Measurements from ENCODE around the gene MEOX1.

MEOX1 gene

DNA sequence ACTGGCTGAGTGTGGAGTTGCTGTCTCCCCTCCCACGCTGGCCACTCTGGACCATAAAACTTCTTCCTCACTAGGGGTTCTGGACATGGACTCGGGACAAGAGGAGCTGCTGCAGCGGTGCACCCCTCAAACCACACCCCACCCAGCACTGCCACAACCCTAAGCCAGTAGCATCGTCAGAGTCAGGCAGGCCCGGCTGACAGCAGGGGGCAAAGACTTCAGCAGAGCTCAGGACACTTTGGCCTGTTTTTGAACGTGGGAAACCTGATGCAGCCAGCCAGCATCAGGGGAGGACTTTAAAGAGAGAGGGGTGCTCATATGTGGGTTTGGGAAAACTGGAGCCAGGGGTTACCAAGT, 9.6 kb downstream of the MEOX1 start:
- no peak overlapping the region for H3K4me3 ChIP-seq (ENCODE audit: low read length in 2 of 2)
- no peaks in the 10 kb centered on the region for H3K36me3 ChIP-seq (ENCODE audit: control insufficient read depth in 2 of 2, insufficient read depth in 2 of 2, low read length in 2 of 2)
- H3K27ac ChIP-seq (ENCODE audit: low read length), result no peak overlapping the region
- no peaks in the 10 kb centered on the region for H3K9me3 ChIP-seq (ENCODE audit: control insufficient read depth in 2 of 2, low read length in 2 of 2)
- no peak overlapping the region for H3K9ac ChIP-seq (ENCODE audit: low read length in 2 of 2)
- no peaks in the 10 kb centered on the region for H3K27me3 ChIP-seq (ENCODE audit: control insufficient read depth in 1 of 2, insufficient read depth in 2 of 2, low read length in 2 of 2)
- H3K4me1 ChIP-seq (ENCODE audit: control insufficient read depth, insufficient read depth, low read length), result no peaks in the 10 kb centered on the region

DNA sequence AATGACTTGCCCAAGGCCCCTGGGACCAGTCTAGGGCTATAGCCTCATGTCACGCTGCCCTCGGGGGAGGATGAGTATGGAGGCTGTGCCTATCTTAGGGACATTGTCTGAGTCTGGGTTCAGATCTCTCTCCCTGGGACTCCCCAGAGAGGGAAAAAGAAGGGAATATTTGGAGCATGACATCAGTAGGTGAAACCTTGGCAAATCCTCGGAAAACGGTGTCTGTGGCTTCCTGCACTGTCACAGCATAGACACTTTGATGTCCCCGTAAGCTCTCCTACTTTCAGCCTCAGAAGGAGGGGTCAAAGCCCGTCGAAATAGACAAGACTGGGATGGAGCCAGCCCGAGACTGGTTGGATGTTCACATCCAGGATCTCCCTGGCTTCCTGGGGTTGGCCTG, 11.3 kb downstream of the MEOX1 start:
- H3K36me3 ChIP-seq (ENCODE audit: control insufficient read depth in 2 of 2, insufficient read depth in 2 of 2, low read length in 2 of 2), result no peaks in the 10 kb centered on the region
- H3K9me3 ChIP-seq (ENCODE audit: control insufficient read depth in 2 of 2, low read length in 2 of 2), result no peaks in the 10 kb centered on the region
- peaks cover 3 to 9% of the 10 kb centered on the region in 2 donors for H3K27me3 ChIP-seq (ENCODE audit: control insufficient read depth in 1 of 2, insufficient read depth in 2 of 2, low read length in 2 of 2)
- H3K4me1 ChIP-seq (ENCODE audit: control insufficient read depth, insufficient read depth, low read length), result peaks cover 6% of the 10 kb centered on the region
- no peak overlapping the region for H3K4me3 ChIP-seq (ENCODE audit: low read length in 2 of 2)
- H3K27ac ChIP-seq (ENCODE audit: low read length), result no peak overlapping the region
- H3K9ac ChIP-seq (ENCODE audit: low read length in 2 of 2), result no peak overlapping the region

GRCh38 chr17:43648916-43649315, 12.8 kb downstream of the MEOX1 start:
- Histone ChIP-seq H3K27me3 (ENCODE audit: control insufficient read depth in 1 of 2, insufficient read depth in 2 of 2, low read length in 2 of 2) (peaks cover 3 to 16% of the 10 kb centered on the region in 2 donors), H3K36me3 (ENCODE audit: control insufficient read depth in 2 of 2, insufficient read depth in 2 of 2, low read length in 2 of 2) (no peaks in the 10 kb centered on the region), H3K4me1 (ENCODE audit: control insufficient read depth, insufficient read depth, low read length) (peaks cover 6% of the 10 kb centered on the region), H3K9ac (ENCODE audit: low read length in 2 of 2) (no peak overlapping the region), H3K9me3 (ENCODE audit: control insufficient read depth in 2 of 2, low read length in 2 of 2) (no peaks in the 10 kb centered on the region), H3K27ac (ENCODE audit: low read length) (no peak overlapping the region), H3K4me3 (ENCODE audit: low read length in 2 of 2) (no peak overlapping the region)

GRCh38 chr17:43645765-43646481, 15.8 kb downstream of the MEOX1 start:
- no peaks in the 10 kb centered on the region for H3K9me3 ChIP-seq (ENCODE audit: control insufficient read depth in 2 of 2, low read length in 2 of 2)
- peaks cover 3 to 17% of the 10 kb centered on the region in 2 donors for H3K27me3 ChIP-seq (ENCODE audit: control insufficient read depth in 1 of 2, insufficient read depth in 2 of 2, low read length in 2 of 2)
- peak overlapping the region; percentile 53 for H3K27ac ChIP-seq (ENCODE audit: low read length)
- H3K9ac ChIP-seq (ENCODE audit: low read length in 2 of 2), result peak overlapping the region in 1 of 2 donors; percentile 5
- peaks cover 14% of the 10 kb centered on the region for H3K4me1 ChIP-seq (ENCODE audit: control insufficient read depth, insufficient read depth, low read length)
- peak overlapping the region; percentile 40 to 62 for H3K4me3 ChIP-seq (ENCODE audit: low read length in 2 of 2)
- no peaks in the 10 kb centered on the region for H3K36me3 ChIP-seq (ENCODE audit: control insufficient read depth in 2 of 2, insufficient read depth in 2 of 2, low read length in 2 of 2)

GRCh38 chr17:43645450-43645764, 16.3 kb downstream of the MEOX1 start:
- Histone ChIP-seq H3K36me3 (ENCODE audit: control insufficient read depth in 2 of 2, insufficient read depth in 2 of 2, low read length in 2 of 2) (no peaks in the 10 kb centered on the region), H3K4me3 (ENCODE audit: low read length in 2 of 2) (peak overlapping the region in 1 of 2 donors; percentile 62), H3K27ac (ENCODE audit: low read length) (peak overlapping the region; percentile 53), H3K9ac (ENCODE audit: low read length in 2 of 2) (peak overlapping the region in 1 of 2 donors; percentile 5), H3K9me3 (ENCODE audit: control insufficient read depth in 2 of 2, low read length in 2 of 2) (no peaks in the 10 kb centered on the region), H3K4me1 (ENCODE audit: control insufficient read depth, insufficient read depth, low read length) (peaks cover 18% of the 10 kb centered on the region), H3K27me3 (ENCODE audit: control insufficient read depth in 1 of 2, insufficient read depth in 2 of 2, low read length in 2 of 2) (peaks cover 3 to 17% of the 10 kb centered on the region in 2 donors)

- H3K4me1 ChIP-seq (ENCODE audit: control insufficient read depth, insufficient read depth, low read length), result peaks cover 18% of the 10 kb centered on the region
- no peaks in the 10 kb centered on the region for H3K36me3 ChIP-seq (ENCODE audit: control insufficient read depth in 2 of 2, insufficient read depth in 2 of 2, low read length in 2 of 2)
- no peaks in the 10 kb centered on the region for H3K9me3 ChIP-seq (ENCODE audit: control insufficient read depth in 2 of 2, low read length in 2 of 2)
- no peak overlapping the region for H3K4me3 ChIP-seq (ENCODE audit: low read length in 2 of 2)
- H3K27me3 ChIP-seq (ENCODE audit: control insufficient read depth in 1 of 2, insufficient read depth in 2 of 2, low read length in 2 of 2), result peaks cover 3 to 19% of the 10 kb centered on the region in 2 donors
- no peak overlapping the region for H3K9ac ChIP-seq (ENCODE audit: low read length in 2 of 2)
- no peak overlapping the region for H3K27ac ChIP-seq (ENCODE audit: low read length)
Observed at GRCh38 chr17:43644081-43644480, 17.6 kb downstream of the MEOX1 start.

DNA sequence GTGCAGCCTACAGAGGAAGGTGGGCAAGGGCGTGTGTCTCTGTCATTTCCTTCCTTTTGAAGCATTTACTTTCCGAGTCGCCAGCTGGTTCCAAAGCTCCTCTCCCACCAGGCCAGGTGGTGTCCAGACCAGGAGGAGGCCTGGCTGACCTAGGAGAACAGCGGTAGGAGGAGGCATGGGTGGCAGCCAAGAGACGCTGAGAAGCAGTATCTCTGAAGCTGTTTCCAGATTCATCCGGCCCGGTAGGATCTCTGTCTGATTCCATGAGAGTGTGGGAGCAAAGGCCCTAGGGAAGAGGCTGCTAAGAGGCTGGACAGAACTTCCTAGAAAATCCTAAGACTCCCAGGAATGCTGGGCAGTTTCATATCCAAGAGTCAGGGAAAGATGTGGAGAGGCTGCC, 20.3 kb downstream of the MEOX1 start:
- H3K4me1 ChIP-seq (ENCODE audit: control insufficient read depth, insufficient read depth, low read length), result peaks cover 17% of the 10 kb centered on the region
- no peak overlapping the region for H3K9ac ChIP-seq (ENCODE audit: low read length in 2 of 2)
- peaks cover 10 to 27% of the 10 kb centered on the region in 2 donors for H3K27me3 ChIP-seq (ENCODE audit: control insufficient read depth in 1 of 2, insufficient read depth in 2 of 2, low read length in 2 of 2)
- H3K9me3 ChIP-seq (ENCODE audit: control insufficient read depth in 2 of 2, low read length in 2 of 2), result no peaks in the 10 kb centered on the region
- no peaks in the 10 kb centered on the region for H3K36me3 ChIP-seq (ENCODE audit: control insufficient read depth in 2 of 2, insufficient read depth in 2 of 2, low read length in 2 of 2)
- H3K27ac ChIP-seq (ENCODE audit: low read length), result no peak overlapping the region
- no peak overlapping the region for H3K4me3 ChIP-seq (ENCODE audit: low read length in 2 of 2)

DNA sequence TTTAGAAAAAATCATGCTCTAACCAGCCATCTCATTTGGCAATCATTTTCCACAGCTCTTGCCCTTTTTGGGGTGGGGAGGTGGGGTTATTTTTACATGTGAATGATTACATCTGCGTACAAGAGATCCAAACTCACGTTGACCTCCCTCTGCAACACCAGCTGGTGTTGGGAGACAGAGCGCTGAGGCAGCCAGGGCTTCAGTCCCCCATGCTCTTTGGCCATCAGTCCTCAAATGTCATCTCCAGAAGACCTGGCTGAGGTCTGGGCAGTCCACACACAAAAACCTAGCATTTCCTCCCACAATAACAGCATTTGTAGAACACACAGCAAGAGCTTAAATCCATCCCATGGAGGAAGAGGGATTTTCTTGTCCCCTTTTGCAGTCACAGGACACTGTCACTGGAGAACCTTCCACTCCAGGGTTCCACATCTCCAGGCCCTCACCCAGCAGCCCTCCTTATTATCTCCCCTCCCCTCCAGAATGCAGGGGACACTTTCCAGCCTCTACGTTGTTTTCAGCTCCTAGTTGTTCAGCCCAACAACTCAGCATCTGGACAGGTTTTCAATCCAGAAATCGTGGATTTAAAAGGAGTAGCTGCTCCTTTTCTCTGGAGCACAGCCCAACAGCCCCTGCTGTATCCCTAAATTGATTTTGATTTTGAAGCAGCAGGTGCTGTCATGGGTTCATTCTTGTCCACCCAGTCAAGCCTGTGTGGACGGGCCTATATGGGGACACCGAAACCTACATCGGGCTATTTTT, 21.1 kb downstream of the MEOX1 start:
- H3K9ac ChIP-seq (ENCODE audit: low read length in 2 of 2), result no peak overlapping the region
- H3K27ac ChIP-seq (ENCODE audit: low read length), result no peak overlapping the region

GRCh38 chr17:43637563-43638323, 24.0 kb downstream of the MEOX1 start:
- H3K4me1 ChIP-seq (ENCODE audit: control insufficient read depth, insufficient read depth, low read length), result peaks cover 17% of the 10 kb centered on the region
- peaks cover 9 to 15% of the 10 kb centered on the region in 2 donors for H3K27me3 ChIP-seq (ENCODE audit: control insufficient read depth in 1 of 2, insufficient read depth in 2 of 2, low read length in 2 of 2)
- H3K9me3 ChIP-seq (ENCODE audit: control insufficient read depth in 2 of 2, low read length in 2 of 2), result no peaks in the 10 kb centered on the region
- no peaks in the 10 kb centered on the region for H3K36me3 ChIP-seq (ENCODE audit: control insufficient read depth in 2 of 2, insufficient read depth in 2 of 2, low read length in 2 of 2)
- no peak overlapping the region for H3K27ac ChIP-seq (ENCODE audit: low read length)
- no peak overlapping the region for H3K4me3 ChIP-seq (ENCODE audit: low read length in 2 of 2)
- no peak overlapping the region for H3K9ac ChIP-seq (ENCODE audit: low read length in 2 of 2)

More for the DNA sequence above, 21.1 kb downstream of the MEOX1 start:
- H3K4me3 ChIP-seq (ENCODE audit: low read length in 2 of 2), result no peak overlapping the region
- peaks cover 11% of the 10 kb centered on the region for H3K4me1 ChIP-seq (ENCODE audit: control insufficient read depth, insufficient read depth, low read length)
- no peaks in the 10 kb centered on the region for H3K36me3 ChIP-seq (ENCODE audit: control insufficient read depth in 2 of 2, insufficient read depth in 2 of 2, low read length in 2 of 2)
- H3K27me3 ChIP-seq (ENCODE audit: control insufficient read depth in 1 of 2, insufficient read depth in 2 of 2, low read length in 2 of 2), result peaks cover 9 to 20% of the 10 kb centered on the region in 2 donors
- no peaks in the 10 kb centered on the region for H3K9me3 ChIP-seq (ENCODE audit: control insufficient read depth in 2 of 2, low read length in 2 of 2)

GRCh38 chr17:43636426-43636825, 25.3 kb downstream of the MEOX1 start:
- Histone ChIP-seq H3K4me1 (ENCODE audit: control insufficient read depth, insufficient read depth, low read length) (peaks cover 14% of the 10 kb centered on the region), H3K4me3 (ENCODE audit: low read length in 2 of 2) (no peak overlapping the region), H3K36me3 (ENCODE audit: control insufficient read depth in 2 of 2, insufficient read depth in 2 of 2, low read length in 2 of 2) (no peaks in the 10 kb centered on the region)

More at GRCh38 chr17:43636426-43636825, 25.3 kb downstream of the MEOX1 start:
- peaks cover 9 to 15% of the 10 kb centered on the region in 2 donors for H3K27me3 ChIP-seq (ENCODE audit: control insufficient read depth in 1 of 2, insufficient read depth in 2 of 2, low read length in 2 of 2)
- H3K27ac ChIP-seq (ENCODE audit: low read length), result no peak overlapping the region
- no peak overlapping the region for H3K9ac ChIP-seq (ENCODE audit: low read length in 2 of 2)
- H3K9me3 ChIP-seq (ENCODE audit: control insufficient read depth in 2 of 2, low read length in 2 of 2), result no peaks in the 10 kb centered on the region
